Hematopoietic multipotent progenitor cell treated with erythropoietin and hydrocortisone succinate and interleukin-3 and kit ligand, for 4 days (in vitro differentiated cells): ENCODE results near the gene CDAN1.

ENCODE experiments used
- DNase-seq: peaks from one replicate; pipeline ENCODE4 v3.0.0-alpha.2; 2015

CDAN1 gene

DNA sequence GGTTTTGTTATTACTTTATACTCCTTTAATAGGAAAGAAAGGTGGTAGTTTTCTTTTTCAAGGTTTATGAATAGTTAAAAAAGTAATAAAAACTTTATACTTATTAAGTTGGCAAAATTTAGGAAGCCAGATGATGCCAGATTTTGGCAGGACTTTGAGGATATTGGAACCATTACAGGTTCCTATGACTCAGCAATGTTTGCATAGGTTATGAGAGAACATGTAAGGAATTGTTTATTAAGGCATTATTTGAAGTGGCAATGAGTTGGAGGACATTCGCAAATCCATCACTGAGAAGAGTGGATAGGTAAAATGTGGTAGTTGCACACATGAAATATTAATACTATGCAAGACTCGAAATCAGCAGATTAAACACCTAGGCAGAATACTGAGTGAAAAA, 29.9 kb downstream of the CDAN1 start:
- no peak for DNase-seq

DNA sequence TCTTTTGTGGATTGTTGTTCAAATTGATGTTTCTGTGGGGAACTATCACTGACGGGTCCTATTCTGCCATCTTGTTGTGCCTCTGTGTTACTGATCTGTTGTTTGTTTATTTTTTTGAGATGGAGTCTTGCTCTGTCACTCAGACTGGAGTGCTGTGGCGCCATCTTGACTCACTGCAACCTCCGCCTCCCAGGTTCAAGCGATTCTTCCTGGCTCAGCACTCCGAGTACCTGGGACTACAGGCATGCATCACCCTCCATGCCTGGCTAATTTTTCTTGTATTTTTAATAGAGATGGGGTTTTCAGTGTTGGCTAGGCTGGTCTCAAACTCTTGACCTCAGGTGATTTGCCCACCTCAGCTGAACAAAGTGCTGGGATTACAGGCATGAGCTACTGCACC, 31.6 kb downstream of the CDAN1 start:
- no peak for DNase-seq

DNA sequence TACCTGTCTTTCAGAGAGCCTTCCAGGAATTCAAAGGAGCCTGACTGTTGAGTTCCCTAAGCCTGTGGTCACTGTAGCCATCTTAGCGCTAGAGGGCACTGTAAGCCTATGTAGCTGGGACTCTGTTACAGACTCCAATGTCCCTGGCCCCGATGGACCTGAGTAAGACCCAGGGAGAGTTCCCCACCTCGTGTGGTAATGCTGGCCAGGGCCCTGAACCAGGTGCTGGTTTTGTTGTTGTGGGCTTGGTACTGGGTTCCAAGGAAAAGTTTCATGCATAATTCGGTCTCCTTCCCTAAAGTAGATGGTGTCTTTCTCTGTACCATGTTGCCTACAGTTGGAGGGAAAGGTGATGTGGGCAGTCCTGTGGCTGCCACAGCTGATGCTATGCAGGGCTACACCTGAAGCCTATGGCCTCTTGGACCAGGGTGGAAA, 32.4 kb downstream of the CDAN1 start:
- peak; percentile 87 for DNase-seq

DNA sequence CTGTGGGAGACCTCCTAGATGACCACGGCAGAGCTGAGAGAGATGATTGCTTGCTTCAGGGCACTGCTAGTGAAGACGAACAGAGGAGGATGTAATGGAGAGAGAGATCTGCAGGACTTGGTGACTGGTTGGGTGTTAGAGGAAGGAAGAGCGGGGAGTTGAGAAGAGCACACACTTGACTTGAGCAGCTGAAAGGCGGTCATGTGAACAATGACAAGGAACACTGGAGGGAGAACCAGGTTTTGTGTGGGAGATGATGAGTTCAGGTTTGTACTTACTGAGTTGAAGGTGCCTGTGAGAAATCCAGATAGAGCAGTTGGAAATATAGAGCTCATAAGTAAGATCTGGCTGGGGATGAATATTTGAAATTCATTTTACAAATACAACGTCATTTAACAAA, 40.3 kb downstream of the CDAN1 start:
- DNase-seq: no peak

DNA sequence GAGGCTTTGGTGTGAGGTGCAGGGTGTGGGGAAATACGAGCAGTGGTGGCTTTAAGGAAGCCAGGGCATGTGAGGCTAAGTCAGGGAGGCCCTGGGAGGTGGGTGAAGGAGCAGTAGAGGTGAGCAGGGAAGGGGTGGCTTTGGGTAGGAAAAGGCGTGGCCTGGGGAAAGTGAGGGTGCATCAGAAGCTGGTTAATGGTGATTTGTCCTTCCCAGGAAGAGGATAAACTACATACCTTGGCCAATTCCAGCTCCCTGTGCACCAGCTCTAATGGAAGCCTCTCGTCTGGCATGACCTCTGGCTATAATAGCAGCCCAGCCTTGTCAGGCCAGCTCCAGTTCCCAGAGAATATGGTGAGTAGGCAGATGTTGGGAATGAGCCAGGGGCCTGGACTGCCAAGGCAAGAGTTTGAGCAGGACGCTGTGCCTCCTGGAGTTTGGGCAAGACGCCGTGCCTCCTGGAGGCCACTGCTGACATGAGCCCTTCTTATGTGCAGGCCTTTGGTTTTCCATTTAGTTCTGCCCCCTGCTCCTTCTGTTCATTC, 41.3 kb downstream of the CDAN1 start:
- no peak for DNase-seq

DNA sequence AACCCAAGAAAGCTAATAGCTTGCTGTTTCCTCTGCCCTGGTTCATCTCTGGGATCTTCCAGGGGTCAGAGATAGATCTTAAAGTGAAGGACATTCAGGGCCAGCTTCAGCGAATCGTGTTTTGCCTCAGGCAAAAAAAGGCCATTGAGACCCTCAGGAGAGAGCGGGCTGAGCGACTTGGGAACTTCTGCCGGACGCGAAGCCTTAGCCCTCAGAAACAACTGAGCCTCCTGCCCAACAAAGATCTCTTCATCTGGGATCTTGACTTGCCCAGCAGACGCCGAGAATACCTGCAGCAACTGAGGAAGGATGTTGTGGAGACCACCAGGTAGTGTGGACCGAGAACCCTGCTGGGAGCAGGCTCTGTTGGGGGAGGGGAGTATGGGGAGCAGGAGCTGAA, 42.5 kb downstream of the CDAN1 start:
- DNase-seq: no peak

DNA sequence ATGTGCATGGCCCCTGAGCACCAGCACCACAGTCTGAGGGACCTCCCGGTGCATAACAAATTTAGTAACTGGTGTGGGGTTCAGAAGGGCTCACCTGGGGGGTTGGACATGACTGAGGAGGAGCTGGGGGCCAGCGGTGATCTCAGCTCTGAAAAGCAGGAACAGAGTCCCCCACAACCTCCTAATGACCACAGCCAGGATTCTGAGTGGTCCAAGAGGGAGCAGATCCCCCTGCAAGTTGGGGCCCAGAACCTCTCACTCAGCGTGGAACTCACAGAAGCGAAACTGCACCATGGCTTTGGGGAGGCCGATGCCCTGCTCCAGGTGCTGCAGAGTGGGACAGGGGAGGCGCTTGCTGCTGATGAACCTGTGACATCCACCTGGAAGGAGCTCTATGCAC, 43.0 kb downstream of the CDAN1 start:
- DNase-seq: no peak

DNA sequence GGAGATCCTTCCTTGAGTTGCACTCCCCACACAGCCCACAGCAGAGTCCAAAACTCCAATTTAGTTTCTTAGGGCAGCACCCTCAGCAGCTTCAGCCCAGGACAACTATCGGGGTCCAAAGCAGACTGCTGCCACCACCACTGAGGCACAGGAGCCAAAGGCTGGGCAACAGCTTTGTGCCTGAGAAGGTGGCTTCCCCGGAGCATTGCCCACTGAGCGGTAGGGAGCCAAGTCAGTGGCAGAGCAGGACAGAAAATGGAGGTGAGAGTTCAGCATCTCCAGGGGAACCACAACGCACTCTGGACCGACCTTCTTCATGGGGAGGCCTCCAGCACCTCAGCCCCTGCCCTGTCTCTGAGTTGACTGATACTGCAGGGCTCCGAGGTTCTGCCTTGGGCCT, 43.4 kb downstream of the CDAN1 start:
- no peak for DNase-seq

DNA sequence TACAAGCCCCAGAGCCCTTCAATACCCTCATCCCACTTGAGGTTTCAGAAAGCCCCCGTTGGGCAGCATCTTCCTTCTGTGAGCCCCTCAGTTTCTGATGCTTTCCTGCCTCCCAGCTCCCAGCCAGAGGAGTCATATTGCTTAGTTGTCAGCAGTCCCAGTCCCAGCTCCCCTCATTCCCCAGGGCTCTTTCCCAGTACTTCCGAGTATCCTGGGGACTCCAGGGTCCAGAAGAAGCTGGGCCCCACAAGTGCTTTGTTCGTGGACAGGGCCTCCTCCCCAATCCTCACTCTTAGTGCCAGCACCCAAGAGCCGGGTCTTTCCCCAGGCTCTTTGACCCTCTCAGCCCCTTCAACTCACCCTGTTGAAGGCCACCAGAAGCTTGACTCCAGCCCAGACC, 43.9 kb downstream of the CDAN1 start:
- no peak for DNase-seq

DNA sequence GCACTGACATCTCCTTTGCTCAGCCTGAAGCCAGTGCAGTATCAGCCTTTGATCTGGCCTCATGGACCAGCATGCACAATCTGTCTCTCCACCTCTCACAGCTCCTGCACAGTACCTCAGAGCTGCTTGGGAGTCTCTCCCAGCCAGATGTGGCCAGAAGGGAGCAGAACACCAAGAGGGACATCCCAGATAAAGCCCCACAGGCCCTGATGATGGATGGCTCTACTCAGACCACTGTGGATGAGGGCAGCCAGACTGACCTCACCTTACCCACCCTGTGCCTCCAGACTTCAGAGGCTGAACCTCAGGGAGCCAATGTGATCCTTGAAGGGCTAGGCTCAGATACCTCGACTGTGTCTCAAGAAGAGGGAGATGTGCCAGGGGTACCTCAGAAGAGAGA, 44.4 kb downstream of the CDAN1 start:
- no peak for DNase-seq

DNA sequence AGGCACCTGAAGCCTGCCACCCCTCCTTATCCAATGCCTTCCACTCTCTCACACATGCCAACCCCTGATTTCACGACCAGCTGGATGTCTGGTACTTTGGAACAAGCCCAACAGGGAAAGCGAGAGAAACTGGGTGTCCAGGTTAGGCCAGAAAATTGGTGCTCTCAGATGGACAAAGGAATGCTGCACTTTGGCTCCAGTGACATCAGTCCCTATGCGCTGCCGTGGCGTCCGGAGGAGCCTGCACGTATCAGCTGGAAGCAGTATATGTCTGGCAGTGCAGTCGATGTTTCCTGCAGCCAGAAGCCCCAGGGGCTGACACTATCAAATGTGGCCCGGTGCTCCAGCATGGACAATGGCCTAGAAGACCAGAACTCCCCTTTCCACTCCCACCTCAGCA, 45.2 kb downstream of the CDAN1 start:
- DNase-seq: no peak

DNA sequence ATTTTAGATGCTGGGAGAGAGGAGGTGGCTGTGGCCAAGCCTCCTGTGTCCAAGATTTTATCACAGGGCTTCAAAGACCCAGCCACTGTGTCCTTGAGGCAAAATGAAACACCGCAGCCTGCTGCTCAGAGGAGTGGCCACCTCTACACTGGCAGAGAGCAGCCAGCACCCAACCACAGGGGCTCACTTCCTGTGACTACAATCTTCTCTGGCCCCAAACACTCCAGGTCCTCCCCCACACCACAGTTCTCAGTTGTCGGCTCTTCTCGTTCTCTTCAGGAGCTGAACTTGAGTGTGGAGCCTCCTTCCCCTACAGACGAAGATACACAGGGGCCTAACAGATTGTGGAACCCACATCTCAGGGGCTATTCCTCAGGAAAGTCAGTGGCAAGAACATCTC, 45.6 kb downstream of the CDAN1 start:
- peak; percentile 48 for DNase-seq

DNA sequence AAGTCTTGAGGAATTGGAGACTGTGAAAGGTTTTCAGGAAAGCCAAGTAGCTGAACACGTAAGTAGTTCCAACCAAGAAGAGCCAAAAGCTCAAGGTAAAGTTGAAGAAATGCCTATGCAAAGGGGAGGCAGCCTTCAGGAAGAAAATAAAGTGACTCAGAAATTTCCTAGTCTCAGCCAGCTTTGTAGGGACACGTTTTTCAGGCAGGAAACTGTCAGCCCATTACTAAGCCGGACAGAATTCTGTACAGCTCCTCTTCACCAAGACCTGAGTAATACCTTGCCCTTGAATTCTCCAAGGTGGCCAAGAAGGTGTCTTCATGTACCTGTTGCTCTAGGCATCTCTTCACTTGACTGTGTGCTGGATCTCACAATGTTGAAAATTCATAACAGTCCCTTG, 48.6 kb downstream of the CDAN1 start:
- no peak for DNase-seq

DNA sequence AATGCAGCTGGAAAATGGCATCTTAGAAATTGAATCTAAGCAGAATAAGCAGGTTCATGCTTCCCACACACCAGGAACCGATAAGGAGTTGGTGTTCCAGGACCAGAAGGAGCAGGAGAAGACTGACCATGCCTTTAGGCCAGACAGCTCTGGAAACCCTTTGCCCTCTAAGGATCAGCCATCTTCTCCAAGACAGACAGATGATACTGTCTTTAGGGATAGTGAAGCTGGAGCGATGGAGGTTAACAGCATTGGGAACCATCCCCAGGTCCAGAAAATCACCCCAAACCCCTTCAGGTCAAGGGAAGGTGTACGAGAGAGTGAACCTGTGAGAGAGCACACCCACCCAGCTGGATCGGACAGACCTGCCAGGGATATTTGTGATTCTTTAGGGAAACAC, 49.2 kb downstream of the CDAN1 start:
- no peak for DNase-seq

DNA sequence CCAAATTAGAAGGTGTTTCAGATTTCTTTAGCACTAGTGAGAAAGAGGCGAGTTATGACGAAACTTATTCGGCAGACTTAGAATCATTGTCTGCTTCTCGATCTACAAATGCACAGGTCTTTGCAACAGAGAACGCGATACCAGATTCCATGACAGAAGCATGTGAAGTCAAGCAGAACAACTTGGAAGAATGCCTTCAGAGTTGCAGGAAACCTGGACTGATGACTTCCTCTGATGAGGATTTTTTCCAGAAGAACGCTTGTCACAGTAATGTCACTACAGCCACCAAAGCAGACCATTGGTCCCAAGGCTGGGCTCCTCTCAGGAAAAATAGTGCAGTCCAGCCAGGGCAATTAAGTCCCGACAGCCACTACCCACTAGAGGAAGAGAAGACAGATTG, 50.6 kb downstream of the CDAN1 start:
- no peak for DNase-seq

DNA sequence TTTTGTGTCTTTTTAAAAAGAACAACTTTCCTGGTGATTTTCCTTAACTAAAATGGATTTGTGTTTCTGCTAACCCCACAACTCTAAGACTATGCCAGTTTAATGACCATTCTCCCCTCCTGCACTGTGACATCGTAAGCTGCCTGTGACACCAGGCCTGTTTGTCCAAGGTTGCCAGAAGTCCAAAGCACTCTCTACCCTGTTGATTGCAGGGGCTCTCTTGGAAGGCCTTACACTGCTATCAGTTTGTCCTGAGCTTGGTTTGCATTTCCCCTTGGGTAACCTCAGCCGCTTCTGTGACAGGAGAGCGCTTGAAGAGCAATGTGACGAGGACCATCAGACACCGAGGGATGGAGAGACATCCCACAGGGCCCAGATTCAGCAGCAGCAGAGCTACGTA, 55.8 kb downstream of the CDAN1 start:
- no peak for DNase-seq

DNA sequence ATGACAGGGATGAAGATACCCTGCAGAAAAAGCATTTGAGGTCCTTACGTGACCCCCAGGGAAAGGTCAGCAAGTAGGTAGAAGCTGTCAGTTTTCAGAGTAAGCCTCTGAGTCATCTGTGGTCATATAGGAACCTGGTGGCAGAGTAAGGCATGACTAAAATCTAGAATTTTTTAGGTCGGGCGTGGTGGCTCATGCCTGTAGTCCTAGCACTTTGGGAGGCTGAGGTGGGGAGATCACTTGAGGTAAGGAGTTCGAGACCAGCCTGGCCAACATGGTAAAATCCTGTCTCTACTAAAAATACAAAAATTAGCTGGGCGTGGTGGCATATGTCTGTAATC, 56.8 kb downstream of the CDAN1 start:
- peak; percentile 18 for DNase-seq

DNA sequence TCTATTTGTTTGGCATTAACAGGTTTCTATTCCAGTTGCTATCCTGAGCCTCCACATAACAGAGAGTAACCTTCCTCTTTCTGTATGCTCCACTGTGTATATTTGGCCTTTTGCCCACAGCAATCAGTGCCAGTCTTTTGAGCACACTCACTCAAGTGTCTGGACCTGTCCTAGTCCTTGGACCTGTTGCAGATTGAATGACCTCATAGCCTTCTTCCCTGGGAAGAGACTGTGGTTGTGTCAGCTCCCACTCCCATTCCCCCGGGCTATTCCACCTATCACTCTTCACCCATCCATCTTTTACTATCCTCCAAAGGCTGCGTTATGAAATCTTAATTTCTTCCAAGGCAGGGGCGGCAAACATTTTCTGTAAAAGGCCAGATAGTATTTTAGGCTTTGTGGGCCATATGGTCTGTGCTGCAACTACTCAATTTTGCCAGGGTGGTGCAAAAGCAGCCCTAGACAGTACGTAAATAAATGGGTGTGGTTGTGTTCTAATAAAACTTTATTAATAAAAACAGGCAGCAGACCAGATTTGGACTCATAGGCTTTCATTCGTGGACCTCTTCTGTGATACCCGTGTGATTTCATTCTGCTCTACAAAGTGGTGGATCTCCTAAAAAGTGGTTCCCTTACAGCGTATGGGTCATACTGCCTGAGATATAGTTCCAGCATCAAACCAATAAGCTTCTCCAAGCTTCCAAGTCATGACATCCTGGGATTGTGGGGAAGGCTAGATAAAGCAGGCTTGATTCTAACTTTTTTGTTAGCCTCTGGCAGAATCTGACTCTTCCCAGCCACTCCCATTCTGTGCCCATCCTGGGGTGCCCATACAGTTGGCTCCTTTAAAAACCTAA, 57.4 kb downstream of the CDAN1 start:
- no peak for DNase-seq

DNA sequence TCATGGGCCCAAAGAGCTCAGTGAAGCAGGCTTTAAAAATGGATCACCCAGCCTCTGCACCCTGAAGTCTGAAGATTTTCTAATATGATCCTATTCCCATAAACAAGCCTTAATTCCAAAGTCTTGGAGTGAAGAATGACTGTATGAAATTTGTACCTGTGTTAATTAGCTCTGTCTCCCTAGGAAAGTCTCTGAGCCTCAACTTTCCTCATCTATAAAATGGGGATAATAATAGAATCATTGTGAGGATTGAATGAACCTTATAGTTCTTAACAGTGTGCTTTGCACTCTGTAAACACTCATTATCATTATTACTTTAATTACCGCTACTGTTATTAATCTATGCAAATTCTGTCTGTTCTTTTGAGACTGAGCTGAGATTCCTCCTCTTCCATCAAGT, 61.9 kb downstream of the CDAN1 start:
- no peak for DNase-seq

DNA sequence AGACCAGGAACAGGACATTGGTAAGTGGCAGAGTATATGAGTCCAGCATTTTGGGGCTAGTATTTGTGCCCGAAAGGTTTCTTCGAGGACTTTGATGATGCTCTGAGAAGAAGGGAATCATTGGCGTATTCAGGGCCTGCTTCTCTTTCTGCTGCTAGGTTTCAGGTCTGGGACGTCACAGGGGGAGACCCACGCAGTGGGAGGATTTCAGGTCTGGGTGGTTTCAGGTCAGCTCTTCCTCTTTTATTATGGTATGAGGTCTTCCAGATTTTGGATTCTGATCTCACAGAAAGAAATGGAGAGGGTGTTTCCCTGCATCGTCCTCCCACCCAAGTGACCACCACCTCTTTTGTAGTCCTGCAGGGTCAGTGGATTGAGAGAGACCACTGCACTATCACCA, 62.5 kb downstream of the CDAN1 start:
- no peak for DNase-seq
